Activated T-cell treated with anti-CD3 and anti-CD28 coated beads, Interleukin-2, amount 50 U/mL, for 72 hours (primary cell): Measurements from ENCODE around the gene GARIN5B. TPM values are rescaled to one million over a fixed set of nuclear protein-coding genes. Genes with fewer than 3 reads are reported as not detected.

ENCODE experiments used
- ATAC-seq, 2 donors: fragments of 150-1000 bp; cut with Tn5 transposase; replicated peaks in 1 of 2; 2 replicates each; pipeline ENCODE4 v1.10.0; 2021; ENCODE audit warnings: moderate library complexity in 2 of 2, mild to moderate bottlenecking in 1 of 2
- DNase-seq, 2 donors: peaks; one replicate each; pipeline ENCODE4 v3.0.0; 2021 to 2022; ENCODE audit warnings: mixed read lengths in 1 of 2
- H3K27ac Mint-ChIP-seq: one replicate; pipeline ENCODE4 v1.8.0; 2022; ENCODE audit warnings: mild to moderate bottlenecking, moderate library complexity, mixed read lengths
- H3K27me3 Mint-ChIP-seq: one replicate; pipeline ENCODE4 v1.8.0; 2022; ENCODE audit warnings: low read depth, mixed read lengths
- H3K36me3 Mint-ChIP-seq, 2 donors: one replicate each; pipeline ENCODE4 v1.8.0; 2022; ENCODE audit warnings: mixed read lengths in 2 of 2, mild to moderate bottlenecking in 1 of 2; ENCODE audit not compliant: insufficient read depth in 2 of 2
- H3K4me1 Mint-ChIP-seq: one replicate; pipeline ENCODE4 v1.8.0; 2022; ENCODE audit warnings: low read depth, mixed read lengths
- H3K4me3 Mint-ChIP-seq, 2 donors: one replicate each; pipeline ENCODE4 v1.8.0; 2022; ENCODE audit warnings: mild to moderate bottlenecking in 2 of 2, mixed read lengths in 2 of 2, moderate library complexity in 2 of 2
- H3K9me3 Mint-ChIP-seq, 2 donors: one replicate each; pipeline ENCODE4 v1.8.0; 2022; ENCODE audit warnings: mixed read lengths in 2 of 2
- total RNA-seq, 2 donors: library from RNA; stranded (reverse); gene quantifications; one replicate each; pipeline ENCODE4 v1.2.3, GENCODE V29; 2022

GARIN5B gene
- total RNA-seq, 2 donors from 2014 or later, result 0.07 TPM; not detected in 1

DNA sequence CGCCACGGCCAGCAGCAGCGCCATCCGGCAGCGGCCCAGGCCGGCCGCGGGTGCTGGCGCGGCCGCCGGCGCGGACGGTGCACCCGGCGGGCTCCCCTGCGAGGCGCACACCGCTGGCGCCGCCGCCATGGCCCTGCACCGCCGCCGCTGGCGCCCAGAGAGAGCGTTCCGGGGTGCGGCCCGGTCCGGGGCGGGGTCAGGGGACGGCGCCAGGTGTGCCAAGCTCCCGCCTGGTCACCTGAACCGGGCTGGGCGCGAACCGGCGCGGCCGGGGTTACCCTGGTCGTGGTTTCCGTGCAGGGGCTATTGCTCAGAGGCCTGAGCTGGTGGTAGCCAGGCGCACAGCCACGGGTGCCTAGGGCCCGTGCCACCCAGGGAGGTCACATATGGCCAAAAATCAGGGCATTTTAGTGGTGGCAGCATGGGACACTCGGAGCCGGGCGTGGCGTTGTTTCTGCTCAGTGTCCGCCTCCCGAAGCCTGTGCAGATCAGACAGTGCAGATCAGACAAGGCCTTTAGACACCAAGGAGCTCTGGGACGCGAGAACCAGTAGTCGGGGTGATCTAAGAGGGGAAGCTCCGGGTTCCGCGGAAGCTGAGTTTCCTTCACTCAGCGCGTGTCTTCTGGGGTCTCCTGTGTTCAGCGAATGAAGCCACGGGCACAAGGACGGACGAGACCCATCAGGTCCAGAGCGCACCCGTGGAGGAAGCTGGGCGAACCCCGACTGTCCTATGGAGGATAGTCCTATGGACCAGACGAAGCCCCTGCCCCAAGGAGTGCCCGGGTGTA is 21.3 kb upstream of the GARIN5B start, which contains the start of gene TMEM238:
TMEM238 (minus strand) TSS at position 162 of the 789 bp plus-strand sequence; CDS start at position 129, 33 bp downstream.
- Mint-ChIP-seq H3K4me1 (peaks cover 61% of the 10 kb centered on the region), H3K4me3 (peak within 1 kb of the TSS; percentile 92 to 99), H3K27ac (peak within 1 kb of the TSS; percentile 90), H3K36me3 (peaks cover 15 to 28% of the 10 kb centered on the region in 2 donors), H3K27me3 (no peaks in the 10 kb centered on the region), H3K9me3 (peaks cover 0 to 2% of the 10 kb centered on the region in 2 donors)
- DNase-seq (peak; percentile 58 to 59), ATAC-seq (peak; percentile 20 to 27)

DNA sequence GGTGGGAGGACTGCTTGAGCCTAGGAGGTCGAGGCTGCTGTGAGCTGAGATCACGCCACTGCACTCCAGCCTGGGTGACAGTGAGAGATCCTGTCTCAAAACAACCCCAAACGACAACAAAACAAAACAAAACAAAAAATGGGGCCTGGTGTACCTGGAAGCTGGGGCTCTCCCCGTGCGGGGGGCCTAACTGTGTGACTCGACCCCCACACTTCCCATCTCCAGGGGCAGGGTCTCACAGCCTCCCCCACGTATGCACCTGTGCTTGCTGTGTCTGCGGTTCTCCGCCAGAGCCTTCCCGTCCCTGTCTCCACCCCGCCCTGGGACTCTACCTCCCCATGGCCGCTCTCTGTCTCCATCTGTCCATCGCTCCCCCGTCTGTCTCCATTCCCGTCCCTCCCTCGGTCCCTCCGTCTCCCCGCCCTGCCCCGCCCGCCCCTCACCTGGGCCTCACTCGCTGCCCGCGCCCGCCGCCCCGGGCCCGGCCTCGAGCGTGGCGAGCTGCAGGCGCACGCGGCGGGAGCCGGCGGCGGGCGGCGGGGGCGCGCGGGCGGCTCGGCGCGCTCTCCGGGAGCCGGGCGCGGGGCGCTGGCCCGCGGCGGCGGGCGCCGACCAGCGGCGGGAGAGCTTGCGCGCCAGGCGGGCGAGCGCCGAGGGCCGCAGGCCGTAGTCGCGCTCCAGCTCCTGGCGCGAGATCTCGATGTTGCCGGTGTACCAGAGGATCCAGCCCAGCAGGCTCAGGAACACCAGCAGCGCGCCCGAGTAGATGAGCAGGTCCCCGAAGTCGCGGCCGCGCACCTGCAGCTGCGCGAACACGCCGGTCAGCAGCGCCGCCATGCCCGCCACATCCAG is 20.4 kb upstream of the GARIN5B start:
- Mint-ChIP-seq H3K4me3 (peak overlapping the region; percentile 91 to 92), H3K27me3 (no peaks in the 10 kb centered on the region), H3K9me3 (peaks cover 0 to 2% of the 10 kb centered on the region in 2 donors), H3K4me1 (peaks cover 55% of the 10 kb centered on the region), H3K27ac (peak overlapping the region; percentile 90), H3K36me3 (peaks cover 14 to 24% of the 10 kb centered on the region in 2 donors)
- DNase-seq, result peak; percentile 72 to 75
- ATAC-seq, result peak; percentile 37 to 40

DNA sequence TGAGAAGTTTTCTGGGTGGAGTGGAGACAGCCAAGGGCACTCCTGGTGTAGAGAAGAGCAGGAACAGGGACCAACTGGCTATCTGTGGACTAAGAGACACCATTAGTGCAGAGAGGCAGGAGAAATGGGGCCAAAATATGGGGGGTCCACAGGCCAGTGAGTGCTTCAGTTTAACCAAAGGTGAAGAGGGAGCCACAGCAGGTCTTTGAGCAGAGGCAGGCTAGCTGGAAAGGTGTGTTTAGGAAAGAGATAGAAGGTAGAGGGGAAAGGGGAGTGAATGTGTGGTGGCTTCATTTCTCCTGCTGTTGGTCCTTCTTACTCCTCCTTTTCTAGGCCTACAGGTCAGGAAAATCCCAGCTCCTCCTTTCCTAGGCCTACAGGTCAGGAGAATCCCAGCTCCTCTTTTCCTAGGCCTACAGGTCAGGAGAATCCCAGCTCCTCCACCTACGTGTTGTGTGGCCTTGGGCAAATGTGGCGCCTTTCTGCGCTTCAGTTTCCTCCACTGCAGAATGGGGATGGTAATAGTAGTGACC is 19.5 kb upstream of the GARIN5B start:
- DNase-seq (no peak), ATAC-seq (no peak)
- H3K4me1 Mint-ChIP-seq, result peaks cover 46% of the 10 kb centered on the region
- H3K9me3 Mint-ChIP-seq, result peaks cover 0 to 2% of the 10 kb centered on the region in 2 donors
- H3K4me3 Mint-ChIP-seq, result peak overlapping the region; percentile 91 to 92
- peaks cover 14 to 19% of the 10 kb centered on the region in 2 donors for H3K36me3 Mint-ChIP-seq
- H3K27me3 Mint-ChIP-seq, result no peaks in the 10 kb centered on the region
- H3K27ac Mint-ChIP-seq, result no peak overlapping the region

DNA sequence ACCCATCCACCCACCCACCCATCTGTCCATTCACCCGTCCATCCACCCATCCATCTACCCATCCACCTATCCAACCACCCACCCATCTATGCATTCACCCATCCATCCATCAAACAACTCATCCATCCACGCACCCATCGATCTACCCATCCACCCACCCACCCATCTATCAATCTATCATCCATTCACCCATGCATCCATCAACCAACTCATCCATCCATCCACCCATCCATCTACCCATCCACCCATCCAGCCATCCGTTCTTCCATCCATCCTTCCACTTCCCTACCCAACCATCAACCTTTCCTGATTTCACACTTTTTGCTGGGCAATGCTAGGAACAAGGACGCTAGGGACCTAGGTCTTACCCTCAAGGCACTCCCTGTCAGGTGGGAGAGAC is 19.0 kb upstream of the GARIN5B start:
- Mint-ChIP-seq H3K4me1 (peaks cover 41% of the 10 kb centered on the region), H3K27me3 (no peaks in the 10 kb centered on the region), H3K27ac (no peak overlapping the region), H3K4me3 (peak overlapping the region; percentile 91 to 92), H3K9me3 (peaks cover 0 to 2% of the 10 kb centered on the region in 2 donors), H3K36me3 (peaks cover 14 to 16% of the 10 kb centered on the region in 2 donors)
- ATAC-seq, result no peak
- no peak for DNase-seq

DNA sequence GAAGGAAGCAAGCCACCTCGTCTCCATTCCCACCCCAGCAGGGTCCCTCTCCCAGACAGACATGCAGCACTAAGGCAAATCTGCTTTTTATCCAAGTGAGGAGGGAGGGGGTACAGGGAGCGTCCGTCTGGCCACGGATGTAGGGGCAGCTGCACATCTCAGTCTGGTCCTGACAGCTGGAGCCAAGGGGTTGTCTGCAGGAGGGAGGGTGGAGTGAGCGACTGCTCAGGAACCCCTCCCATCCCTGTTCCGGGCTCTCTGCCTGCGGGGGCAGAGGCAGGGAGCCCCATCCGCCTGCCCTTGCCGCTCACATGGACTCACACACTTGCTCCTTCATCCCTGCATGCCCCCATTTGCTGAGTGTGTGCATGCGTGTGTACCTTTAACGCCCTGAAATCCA is 16.1 kb upstream of the GARIN5B start:
- no peak for ATAC-seq
- H3K4me3 Mint-ChIP-seq, result no peak overlapping the region
- H3K36me3 Mint-ChIP-seq, result peaks cover 5 to 6% of the 10 kb centered on the region in 2 donors
- H3K27ac Mint-ChIP-seq, result no peak overlapping the region
- H3K27me3 Mint-ChIP-seq, result no peaks in the 10 kb centered on the region
- no peak for DNase-seq
- H3K4me1 Mint-ChIP-seq, result peaks cover 24% of the 10 kb centered on the region
- H3K9me3 Mint-ChIP-seq, result peaks cover 0 to 2% of the 10 kb centered on the region in 2 donors

DNA sequence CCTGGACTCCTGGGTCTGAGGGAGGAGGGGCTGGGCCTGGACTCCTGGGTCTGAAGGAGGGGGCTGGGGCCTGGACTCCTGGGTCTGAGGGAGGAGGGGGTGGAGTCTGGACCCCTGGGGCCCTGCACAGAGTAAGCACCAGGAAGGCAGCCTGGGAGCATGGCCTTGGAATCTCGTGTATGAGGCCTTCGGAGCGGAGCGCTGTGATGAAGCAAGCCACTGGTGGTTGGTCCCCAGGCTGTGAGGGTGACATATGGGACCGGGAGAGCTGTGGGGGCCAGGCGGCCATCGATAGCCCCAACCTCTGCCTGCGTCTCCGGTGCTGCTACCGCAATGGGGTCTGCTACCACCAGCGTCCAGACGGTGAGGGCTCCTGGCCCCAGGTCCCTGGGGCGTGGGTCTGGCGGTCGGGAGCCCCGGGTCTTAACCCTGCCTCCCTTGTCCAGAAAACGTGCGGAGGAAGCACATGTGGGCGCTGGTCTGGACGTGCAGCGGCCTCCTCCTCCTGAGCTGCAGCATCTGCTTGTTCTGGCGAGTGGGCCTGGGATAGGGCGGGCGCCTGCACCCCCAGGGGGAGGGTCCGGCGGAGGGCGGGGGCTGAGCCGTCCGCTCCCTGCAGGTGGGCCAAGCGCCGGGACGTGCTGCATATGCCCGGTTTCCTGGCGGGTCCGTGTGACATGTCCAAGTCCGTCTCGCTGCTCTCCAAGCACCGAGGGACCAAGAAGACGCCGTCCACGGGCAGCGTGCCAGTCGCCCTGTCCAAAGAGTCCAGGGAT is 14.5 kb upstream of the GARIN5B start:
- peaks cover 5 to 6% of the 10 kb centered on the region in 2 donors for H3K36me3 Mint-ChIP-seq
- no peak overlapping the region for H3K27ac Mint-ChIP-seq
- H3K27me3 Mint-ChIP-seq, result peaks cover 8% of the 10 kb centered on the region
- no peak for DNase-seq
- no peak for ATAC-seq
- peaks cover 20% of the 10 kb centered on the region for H3K4me1 Mint-ChIP-seq
- no peak overlapping the region for H3K4me3 Mint-ChIP-seq
- H3K9me3 Mint-ChIP-seq, result peaks cover 0 to 2% of the 10 kb centered on the region in 2 donors

DNA sequence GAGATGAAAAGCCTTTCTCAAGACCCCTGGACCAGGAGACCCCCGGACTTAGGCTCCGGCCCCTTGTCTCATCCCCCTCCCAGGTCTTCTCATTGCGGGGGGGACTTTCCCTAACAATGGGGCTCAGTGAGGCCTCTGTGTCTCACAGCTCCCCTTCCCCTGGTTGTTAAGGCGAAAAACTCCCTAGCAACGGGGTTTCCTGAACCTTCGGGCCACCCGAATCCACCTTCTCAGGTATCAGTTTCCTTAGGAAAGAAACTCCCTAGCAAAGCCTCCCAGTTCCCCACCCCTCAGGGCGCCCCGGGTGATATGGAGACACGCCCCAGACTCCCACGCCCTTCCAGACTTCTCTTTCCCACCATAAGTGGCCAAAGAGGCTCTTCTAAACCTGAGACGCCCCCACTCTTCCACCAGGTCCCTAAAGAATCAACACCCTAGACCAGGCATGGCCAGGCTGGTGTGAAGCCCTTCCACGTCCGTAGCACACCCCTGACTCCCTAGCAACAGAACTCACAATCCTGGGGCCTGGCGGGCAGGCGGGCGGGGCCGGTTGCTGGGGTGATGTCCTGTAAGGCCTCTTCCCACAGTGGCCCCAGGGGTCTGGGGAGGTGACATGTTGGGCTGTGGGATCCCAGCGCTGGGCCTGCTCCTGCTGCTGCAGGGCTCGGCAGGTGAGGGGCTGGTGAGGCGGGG is 13.3 kb upstream of the GARIN5B start, which contains the start of gene TMEM190:
TMEM190 (plus strand) TSS at position 586 of the 693 bp plus-strand sequence; CDS start at position 614, 28 bp downstream.
- H3K36me3 Mint-ChIP-seq, result peaks cover 0 to under 1% of the 10 kb centered on the region in 2 donors
- H3K4me1 Mint-ChIP-seq, result peaks cover 15% of the 10 kb centered on the region
- H3K9me3 Mint-ChIP-seq, result no peaks in the 10 kb centered on the region

DNA sequence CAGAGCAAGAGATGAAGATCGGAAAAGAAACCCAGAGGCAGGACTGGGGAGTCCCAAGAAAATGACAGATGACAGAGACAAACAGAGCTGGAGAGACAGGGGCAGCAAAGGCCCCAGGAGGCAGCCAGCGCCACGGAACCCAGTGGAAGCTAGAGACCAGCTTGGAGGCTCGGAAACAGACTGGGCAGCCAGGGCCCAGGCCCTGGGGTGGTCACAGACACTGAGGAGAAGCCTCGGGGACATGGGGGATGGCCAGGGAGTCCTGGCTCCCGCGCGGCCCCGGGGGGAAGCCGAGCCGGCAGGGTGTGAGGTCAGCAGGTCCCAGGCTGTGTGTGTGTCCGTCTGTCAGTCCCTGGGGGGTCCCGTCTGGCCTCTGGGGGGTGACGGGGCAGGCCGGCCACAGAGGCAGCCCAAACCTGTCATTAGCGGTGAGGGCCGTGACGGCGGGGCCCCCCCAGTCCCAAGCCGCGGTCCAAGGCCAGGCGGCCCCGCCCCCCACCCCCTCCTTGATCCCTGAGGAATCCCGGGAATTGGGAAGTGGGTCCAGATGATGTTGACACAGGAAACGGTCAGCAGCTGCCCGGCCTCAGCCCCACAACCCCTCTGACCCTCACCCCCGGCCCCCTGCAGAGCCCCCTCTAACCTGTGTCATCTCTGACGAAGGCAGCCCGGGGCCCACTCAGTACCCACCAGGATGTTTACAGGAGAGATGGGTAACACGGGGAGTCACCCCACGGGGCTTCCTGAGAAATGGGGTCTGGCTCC is 11.1 kb upstream of the GARIN5B start:
- ATAC-seq (no peak), DNase-seq (no peak)
- Mint-ChIP-seq H3K36me3 (peaks cover 4 to 6% of the 10 kb centered on the region in 2 donors), H3K27me3 (peaks cover 36% of the 10 kb centered on the region), H3K9me3 (no peaks in the 10 kb centered on the region), H3K27ac (no peak overlapping the region), H3K4me1 (peaks cover 20% of the 10 kb centered on the region), H3K4me3 (peak overlapping the region in 1 of 2 donors; percentile 38)

More for the DNA sequence above, 13.3 kb upstream of the GARIN5B start, which contains the start of gene TMEM190:
- ATAC-seq, result no peak
- peaks cover 18% of the 10 kb centered on the region for H3K27me3 Mint-ChIP-seq
- DNase-seq, result no peak
- no peak within 1 kb of the TSS for H3K4me3 Mint-ChIP-seq
- H3K27ac Mint-ChIP-seq, result no peak within 1 kb of the TSS

DNA sequence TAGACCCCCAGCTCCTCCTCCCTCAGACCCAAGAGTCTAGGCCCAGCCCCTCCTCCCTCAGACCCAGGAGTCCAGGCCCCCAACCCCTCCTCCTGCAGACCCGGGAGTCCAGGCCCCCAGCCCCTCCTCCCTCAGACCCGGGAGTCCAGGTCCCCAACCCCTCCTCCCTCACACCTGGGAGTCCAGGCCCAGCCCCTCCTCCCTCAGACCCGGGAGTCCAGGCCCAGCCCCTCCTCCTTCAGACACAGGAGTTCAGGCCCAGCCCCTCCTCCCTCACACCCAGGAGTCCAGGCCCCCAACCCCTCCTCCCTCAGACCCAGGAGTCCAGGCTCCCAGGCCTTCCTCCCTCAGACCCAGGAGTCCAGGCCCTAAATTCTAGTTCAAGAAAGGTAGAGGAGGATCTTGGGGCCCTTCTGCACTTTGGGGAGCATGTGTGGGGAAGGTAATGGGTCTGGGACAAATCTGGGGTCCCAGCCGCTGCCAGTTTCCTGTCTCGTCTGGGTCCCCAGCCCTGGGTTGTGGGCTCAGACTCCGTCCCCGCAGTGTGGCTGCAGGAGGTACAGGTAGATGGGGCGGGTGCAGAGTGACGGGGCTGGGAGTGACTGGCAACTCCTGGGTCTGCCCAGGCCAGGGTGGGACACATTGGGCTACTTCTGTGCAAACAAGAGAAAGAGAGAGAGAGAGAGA is 10.4 kb upstream of the GARIN5B start:
- Mint-ChIP-seq H3K4me3 (peak overlapping the region in 1 of 2 donors; percentile 38), H3K36me3 (peaks cover 4 to 6% of the 10 kb centered on the region in 2 donors), H3K27ac (no peak overlapping the region), H3K9me3 (no peaks in the 10 kb centered on the region), H3K27me3 (peaks cover 36% of the 10 kb centered on the region), H3K4me1 (peaks cover 19% of the 10 kb centered on the region)
- no peak for ATAC-seq
- no peak for DNase-seq

DNA sequence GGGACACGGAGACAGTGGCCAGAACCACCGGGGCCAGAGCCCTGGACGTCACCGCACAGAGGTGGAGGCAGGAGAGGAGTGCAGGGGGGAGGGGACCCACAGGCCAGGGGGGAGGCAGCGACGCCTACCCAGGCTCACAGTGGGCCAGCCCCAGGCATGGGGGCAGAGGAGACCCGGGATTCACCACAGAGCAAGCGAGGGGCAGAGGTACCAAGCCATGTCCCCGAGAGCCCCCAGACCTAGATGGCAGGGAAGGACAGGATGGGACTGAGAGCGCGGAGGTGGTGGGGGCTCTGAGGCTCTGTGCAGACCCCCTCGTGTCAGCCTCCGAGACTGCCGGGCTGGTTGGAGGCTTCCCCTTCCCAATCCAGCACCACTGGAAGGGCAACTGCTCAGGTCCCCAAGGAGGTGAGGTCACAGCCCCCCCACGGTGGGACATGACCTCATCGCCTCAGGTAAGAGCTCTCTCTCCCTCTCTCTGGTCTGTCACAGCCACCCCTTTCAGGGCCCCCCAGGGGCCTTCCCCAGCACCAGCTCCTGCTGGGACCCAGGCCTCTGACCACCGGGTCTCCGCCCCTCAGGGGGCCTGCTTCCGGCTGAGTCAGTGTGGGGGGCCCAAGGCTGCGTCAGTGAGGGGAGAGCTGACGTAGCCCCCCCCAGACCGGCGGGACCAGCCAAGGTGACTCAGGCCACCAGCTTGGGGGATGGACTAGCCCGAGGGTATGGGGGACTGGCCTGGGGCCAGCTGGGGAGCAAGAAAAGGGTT is 9.4 kb upstream of the GARIN5B start:
- Mint-ChIP-seq H3K4me1 (peaks cover 19% of the 10 kb centered on the region), H3K9me3 (no peaks in the 10 kb centered on the region), H3K27ac (no peak overlapping the region), H3K27me3 (peaks cover 36% of the 10 kb centered on the region), H3K36me3 (peaks cover 4 to 6% of the 10 kb centered on the region in 2 donors), H3K4me3 (peak overlapping the region; percentile 32 to 43)
- ATAC-seq (peak; percentile 78 to 79), DNase-seq (peak; percentile 69 to 76)
